Measurements from ENCODE around the gene DPPA5. TPM values are rescaled to one million over a fixed set of nuclear protein-coding genes. Genes with fewer than 3 reads are reported as not detected.
"Not testable (repeated sequence)": the region's sequence is repeated elsewhere in the genome, so short reads cannot be mapped to it uniquely, and the experiment has no call there.

Gene DPPA5, protein sequence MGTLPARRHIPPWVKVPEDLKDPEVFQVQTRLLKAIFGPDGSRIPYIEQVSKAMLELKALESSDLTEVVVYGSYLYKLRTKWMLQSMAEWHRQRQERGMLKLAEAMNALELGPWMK
- not detected for total RNA-seq

DNA sequence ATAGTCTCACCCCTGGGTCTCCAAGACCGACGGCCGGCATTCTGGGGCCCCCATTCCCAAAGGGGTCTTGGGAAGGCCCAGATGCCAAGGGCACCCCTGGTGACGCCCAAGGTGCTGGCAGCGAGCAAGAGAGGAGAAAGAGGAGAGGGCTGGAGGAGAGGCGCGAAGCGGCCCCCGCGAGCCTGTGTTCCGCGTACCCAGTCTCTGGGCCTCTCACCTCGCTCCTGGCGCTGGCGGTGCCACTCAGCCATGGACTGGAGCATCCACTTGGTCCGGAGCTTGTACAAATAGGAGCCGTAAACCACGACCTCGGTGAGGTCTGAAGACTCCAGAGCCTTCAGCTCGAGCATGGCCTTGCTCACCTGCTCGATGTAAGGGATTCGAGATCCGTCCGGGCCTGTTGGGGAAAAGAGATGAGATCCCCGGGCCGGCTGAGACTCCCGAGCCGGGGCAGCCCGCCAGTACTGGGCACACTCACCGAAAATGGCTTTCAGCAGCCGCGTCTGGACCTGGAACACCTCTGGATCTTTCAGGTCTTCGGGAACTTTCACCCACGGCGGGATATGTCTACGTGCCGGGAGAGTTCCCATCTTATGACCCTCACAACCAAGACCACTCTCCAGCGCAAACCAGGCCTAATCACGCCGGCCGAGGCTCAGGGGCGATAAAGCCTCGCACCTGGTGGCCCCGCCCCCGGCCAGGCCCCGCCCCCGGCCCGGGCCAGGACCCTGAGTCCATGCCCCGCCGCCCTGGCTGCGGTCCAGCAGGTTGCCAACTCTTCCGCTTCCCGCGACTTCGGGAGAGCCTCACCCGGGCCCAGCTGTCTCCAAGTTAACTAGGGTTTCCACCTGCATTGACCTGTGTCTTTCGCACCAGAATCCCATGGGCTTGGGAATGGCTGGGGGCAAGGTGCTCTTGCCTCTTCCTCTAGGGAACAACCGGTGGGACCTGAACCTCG, at the start of gene DPPA5:
Gene DPPA5, minus strand, starts transcription at position 641 of the 958 bp plus-strand sequence. Its CDS starts 51 bp downstream, at position 590.
- no peaks in the 10 kb centered on the region for H3K4me1 Mint-ChIP-seq
- ChIA-PET CTCF (no interaction called here), POLR2A (no interaction called here)
- ATAC-seq (no peak), DNase-seq (no peak)
- no peak within 1 kb of the TSS for H3K27ac Mint-ChIP-seq
- intact Hi-C loops (cut with DNase I, micrococcal nuclease), result no loop called here
- no peaks in the 10 kb centered on the region for H3K36me3 Mint-ChIP-seq (ENCODE audit: low read depth)
- no peaks in the 10 kb centered on the region for H3K9me3 Mint-ChIP-seq (ENCODE audit: low read depth)
- H3K27me3 Mint-ChIP-seq, result peaks cover 11% of the 10 kb centered on the region
- H3K4me3 Mint-ChIP-seq, result no peak within 1 kb of the TSS

DNA sequence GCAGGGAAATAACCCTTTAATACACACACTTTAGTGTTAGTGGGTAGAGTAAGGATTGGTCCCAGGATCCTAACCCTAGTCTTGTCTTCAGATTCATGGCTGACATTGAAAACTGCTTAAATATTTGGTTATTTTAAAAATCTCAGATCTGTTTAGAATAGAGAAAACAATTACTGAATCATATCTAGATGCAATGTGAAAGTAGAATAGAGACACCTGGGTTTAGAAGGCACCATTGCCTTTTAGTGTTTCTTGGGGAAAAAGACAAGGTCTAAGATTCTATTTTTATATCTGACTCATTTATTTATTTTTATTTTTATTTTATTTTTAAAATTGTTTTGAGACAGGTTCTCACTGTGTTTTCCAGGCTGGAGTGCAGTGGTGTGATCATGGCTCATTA, 46.6 kb upstream of the DPPA5 start:
- H3K9me3 Mint-ChIP-seq (ENCODE audit: low read depth), result no peaks in the 10 kb centered on the region
- POLR2A ChIA-PET, result no interaction called here
- CTCF ChIA-PET, result interaction anchor here (0.6 to 1.2 kb wide), 3 partner anchors 25 to 159 kb away, joined by 3 read pairs; no protein-coding TSS in a partner anchor
- H3K4me3 Mint-ChIP-seq, result no peak overlapping the region
- H3K27ac Mint-ChIP-seq, result no peak overlapping the region
- intact Hi-C loops (cut with DNase I, micrococcal nuclease), result no loop called here
- no peak for DNase-seq
- no peaks in the 10 kb centered on the region for H3K27me3 Mint-ChIP-seq
- no peaks in the 10 kb centered on the region for H3K4me1 Mint-ChIP-seq
- ATAC-seq, result no peak
- peaks cover 1% of the 10 kb centered on the region for H3K36me3 Mint-ChIP-seq (ENCODE audit: low read depth)

DNA sequence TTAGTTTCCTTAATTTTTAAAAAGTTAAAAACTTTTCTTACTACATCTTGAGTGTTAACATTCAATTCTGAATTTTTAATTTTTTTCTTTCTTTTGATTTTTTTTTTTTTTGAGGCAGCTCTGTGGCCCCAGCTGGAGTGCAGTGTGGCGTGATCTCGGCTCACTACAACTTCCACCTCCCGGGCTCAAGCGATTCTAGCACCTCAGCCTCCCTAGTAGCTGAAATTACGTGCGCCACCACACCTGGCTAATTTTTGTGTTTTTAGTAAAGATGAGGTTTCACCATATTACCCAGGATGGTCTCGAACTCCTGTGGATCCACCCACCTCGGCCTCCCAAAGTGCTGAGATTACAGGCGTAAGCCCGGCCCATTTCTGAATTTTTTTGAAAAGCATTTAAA, 41.8 kb upstream of the DPPA5 start:
- intact Hi-C loops (cut with DNase I, micrococcal nuclease), result no loop called here
- DNase-seq (no peak), ATAC-seq (no peak)
- Mint-ChIP-seq H3K4me1 (peaks cover 12% of the 10 kb centered on the region), H3K36me3 (ENCODE audit: low read depth) (no peaks in the 10 kb centered on the region), H3K4me3 (no peak overlapping the region), H3K27me3 (no peaks in the 10 kb centered on the region), H3K9me3 (ENCODE audit: low read depth) (no peaks in the 10 kb centered on the region), H3K27ac (no peak overlapping the region)
- ChIA-PET POLR2A (no interaction called here), CTCF (interaction anchor here (0.6 to 2.4 kb wide), 3 partner anchors 12 to 257 kb away, joined by 3 to 9 read pairs (median 7); partner anchors contain the start of gene SLC17A5)

DNA sequence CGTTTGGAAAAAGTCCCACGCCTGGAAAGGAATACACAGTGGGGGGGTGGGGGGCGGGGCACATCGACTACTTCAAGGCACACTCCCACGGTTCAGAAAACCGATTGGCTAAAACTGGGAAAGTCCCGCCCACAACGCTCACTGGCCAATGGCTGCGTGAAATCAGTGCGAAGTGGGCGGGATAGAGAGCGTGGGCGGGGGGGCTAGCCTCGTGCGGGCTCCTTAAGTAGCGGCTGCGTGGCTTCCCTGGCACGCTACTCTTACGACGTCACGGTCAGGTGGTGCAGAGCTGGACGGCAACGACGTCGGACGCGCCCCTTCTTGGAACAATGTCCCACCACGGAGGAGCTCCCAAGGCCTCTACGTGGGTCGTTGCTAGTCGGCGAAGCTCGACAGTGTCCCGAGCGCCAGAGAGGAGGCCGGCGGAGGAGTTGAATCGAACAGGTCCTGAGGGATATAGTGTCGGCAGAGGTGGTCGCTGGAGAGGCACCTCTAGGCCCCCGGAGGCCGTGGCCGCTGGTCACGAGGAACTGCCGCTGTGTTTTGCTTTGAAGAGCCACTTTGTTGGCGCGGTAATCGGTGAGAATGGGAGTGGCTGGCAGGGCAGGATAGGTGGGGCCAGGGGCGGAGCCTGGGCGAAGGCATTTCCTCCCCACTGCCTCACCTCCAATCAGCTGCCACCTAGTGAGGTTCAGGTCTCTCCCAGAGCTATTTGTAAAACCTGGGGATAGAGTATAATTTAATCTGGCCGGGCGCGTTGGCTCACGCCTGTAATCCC, 40.7 kb upstream of the DPPA5 start, which contains the start of gene DDX43:
Gene DDX43, plus strand, starts transcription at position 252 of the 778 bp plus-strand sequence. Its CDS starts 78 bp downstream, at position 330.
- peak within 1 kb of the TSS; percentile 92 for H3K27ac Mint-ChIP-seq

DNA sequence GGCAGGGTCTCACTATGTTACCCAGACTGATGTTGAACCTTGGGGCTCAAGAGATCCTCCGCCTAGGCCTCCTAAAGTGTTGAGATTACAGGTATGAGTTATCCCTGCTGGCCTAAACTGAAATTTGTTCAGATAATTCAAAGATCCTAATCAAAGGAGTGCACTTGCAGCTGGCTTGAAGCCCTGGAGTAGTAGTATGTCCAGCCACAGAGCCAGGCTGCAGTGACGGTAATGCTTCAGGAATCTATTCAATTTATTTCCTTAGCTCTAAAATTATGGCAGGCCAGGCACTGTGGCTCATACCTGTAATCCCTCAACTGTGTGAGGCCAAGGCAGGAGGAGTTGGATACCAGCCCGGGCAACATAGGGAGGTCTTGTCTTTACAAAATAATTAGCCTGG, 39.2 kb upstream of the DPPA5 start:
- H3K27me3 Mint-ChIP-seq, result no peaks in the 10 kb centered on the region
- peaks cover 14% of the 10 kb centered on the region for H3K4me1 Mint-ChIP-seq
- ChIA-PET POLR2A (no interaction called here), CTCF (no interaction called here)
- ATAC-seq, result no peak
- H3K36me3 Mint-ChIP-seq (ENCODE audit: low read depth), result no peaks in the 10 kb centered on the region
- H3K4me3 Mint-ChIP-seq, result no peak overlapping the region
- DNase-seq, result no peak
- intact Hi-C loops (cut with DNase I, micrococcal nuclease), result loop anchor here (5.0 kb wide), 2 partner anchors 81 to 771 kb away; partner anchors contain the start of gene KCNQ5 (in 1 of the 2)
- no peak overlapping the region for H3K27ac Mint-ChIP-seq
- H3K9me3 Mint-ChIP-seq (ENCODE audit: low read depth), result no peaks in the 10 kb centered on the region

More for the DNA sequence above, 40.7 kb upstream of the DPPA5 start, which contains the start of gene DDX43:
- Mint-ChIP-seq H3K36me3 (ENCODE audit: low read depth) (no peaks in the 10 kb centered on the region), H3K4me3 (peak within 1 kb of the TSS; percentile 76), H3K27me3 (no peaks in the 10 kb centered on the region), H3K4me1 (peaks cover 12% of the 10 kb centered on the region), H3K9me3 (ENCODE audit: low read depth) (no peaks in the 10 kb centered on the region)
- ChIA-PET POLR2A (interaction anchor here (0.6 to 1.3 kb wide), 2 partner anchors 57 to 86 kb away, joined by 3 to 4 read pairs; no protein-coding TSS in a partner anchor), CTCF (interaction anchor here (0.6 to 2.4 kb wide), 4 partner anchors 13 to 953 kb away, joined by 3 to 9 read pairs (median 6); partner anchors contain the start of gene SLC17A5)
- intact Hi-C loops (cut with DNase I, micrococcal nuclease), result loop anchor here (5.0 kb wide), 2 partner anchors 82 to 772 kb away; partner anchors contain the start of gene KCNQ5 (in 1 of the 2)
- peak; percentile 94 for ATAC-seq
- DNase-seq, result peak; percentile 78

DNA sequence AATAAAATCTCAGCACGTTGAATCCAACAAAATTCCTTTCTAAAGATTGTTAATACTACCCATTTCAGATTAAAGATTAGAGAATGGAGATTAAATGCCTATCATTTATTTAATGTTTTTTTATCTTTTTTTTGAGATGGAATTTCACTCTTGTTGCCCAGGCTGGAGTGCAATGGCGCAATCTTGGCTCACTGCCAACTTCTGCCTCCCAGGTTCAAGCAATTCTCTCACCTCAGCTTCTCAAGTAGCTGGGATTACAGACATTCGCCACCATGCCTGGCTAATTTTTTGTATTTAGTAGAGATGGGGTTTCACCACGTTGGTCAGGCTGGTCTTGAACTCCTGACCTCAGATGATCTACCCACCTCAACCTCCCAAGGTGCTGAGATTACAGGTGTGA, 38.1 kb upstream of the DPPA5 start:
- intact Hi-C loops (cut with DNase I, micrococcal nuclease), result loop anchor here (5.0 kb wide), 2 partner anchors 80 to 770 kb away; partner anchors contain the start of gene KCNQ5 (in 1 of the 2)
- H3K4me3 Mint-ChIP-seq; H3K36me3 Mint-ChIP-seq (ENCODE audit: low read depth); CTCF ChIA-PET; H3K27ac Mint-ChIP-seq; H3K9me3 Mint-ChIP-seq (ENCODE audit: low read depth); POLR2A ChIA-PET; H3K27me3 Mint-ChIP-seq; ATAC-seq: not testable (repeated sequence)
- DNase-seq, result peak; percentile 18
- peaks cover 14% of the 10 kb centered on the region for H3K4me1 Mint-ChIP-seq

DNA sequence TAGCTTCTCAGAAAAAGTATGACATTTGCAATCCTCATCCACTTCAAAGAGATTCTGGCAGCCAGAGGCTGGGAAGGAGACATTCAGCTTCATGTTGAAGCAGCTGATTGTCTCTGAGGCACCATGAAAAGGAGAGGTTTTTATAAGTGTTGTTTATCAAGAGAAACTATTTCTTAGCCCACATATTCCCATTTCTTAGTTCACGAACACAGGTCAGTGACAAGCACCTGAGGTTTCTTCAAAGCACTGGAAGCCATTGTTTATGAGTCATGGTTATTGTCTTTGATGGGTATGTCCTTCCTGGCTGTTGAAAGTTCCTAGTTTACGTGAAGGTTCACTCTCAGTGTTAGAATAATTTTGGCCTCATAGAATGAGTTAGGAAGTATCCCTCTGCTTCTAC, 37.6 kb upstream of the DPPA5 start:
- POLR2A ChIA-PET, result no interaction called here
- CTCF ChIA-PET, result no interaction called here
- no peak for ATAC-seq
- intact Hi-C loops (cut with DNase I, micrococcal nuclease), result loop anchor here (5.0 kb wide), 2 partner anchors 79 to 769 kb away; partner anchors contain the start of gene KCNQ5 (in 1 of the 2)
- H3K9me3 Mint-ChIP-seq (ENCODE audit: low read depth), result no peaks in the 10 kb centered on the region
- no peak for DNase-seq
- H3K4me1 Mint-ChIP-seq, result peaks cover 14% of the 10 kb centered on the region
- no peak overlapping the region for H3K27ac Mint-ChIP-seq
- no peaks in the 10 kb centered on the region for H3K27me3 Mint-ChIP-seq
- no peaks in the 10 kb centered on the region for H3K36me3 Mint-ChIP-seq (ENCODE audit: low read depth)
- no peak overlapping the region for H3K4me3 Mint-ChIP-seq

DNA sequence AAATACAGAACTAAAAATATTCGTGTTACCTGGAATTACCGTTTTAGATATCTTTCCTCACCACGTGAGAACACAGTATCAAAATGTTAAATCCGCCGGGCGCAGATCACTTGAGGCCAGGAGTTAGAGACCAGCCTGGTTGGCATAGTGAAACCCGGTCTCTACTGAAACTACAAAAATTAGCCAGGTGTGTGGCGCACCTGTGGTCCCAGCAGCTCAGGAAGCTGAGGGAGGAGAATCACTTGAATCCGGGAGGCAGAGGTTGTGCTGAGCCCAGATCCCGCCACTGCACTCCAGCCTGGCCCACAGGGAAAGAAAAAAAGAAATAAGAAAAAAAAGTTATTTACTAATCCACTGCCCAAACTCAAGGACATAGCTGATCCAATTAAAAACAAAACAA, 35.8 kb upstream of the DPPA5 start:
- Mint-ChIP-seq H3K9me3 (ENCODE audit: low read depth) (no peaks in the 10 kb centered on the region), H3K27ac (no peak overlapping the region), H3K4me1 (peaks cover 13% of the 10 kb centered on the region), H3K4me3 (no peak overlapping the region), H3K36me3 (ENCODE audit: low read depth) (no peaks in the 10 kb centered on the region), H3K27me3 (no peaks in the 10 kb centered on the region)
- no peak for DNase-seq
- ATAC-seq, result no peak
- ChIA-PET POLR2A (no interaction called here), CTCF (interaction anchor here (0.6 to 1.3 kb wide), 3 partner anchors 11 to 773 kb away, joined by 3 to 4 read pairs (median 3); no protein-coding TSS in a partner anchor)
- intact Hi-C loops (cut with DNase I, micrococcal nuclease), result loop anchor here (2.0 to 5.0 kb wide), 5 partner anchors 61 to 768 kb away; partner anchors contain the start of genes KCNQ5 (in 1 of the 2) and KHDC1 (in 1 of the 2)

DNA sequence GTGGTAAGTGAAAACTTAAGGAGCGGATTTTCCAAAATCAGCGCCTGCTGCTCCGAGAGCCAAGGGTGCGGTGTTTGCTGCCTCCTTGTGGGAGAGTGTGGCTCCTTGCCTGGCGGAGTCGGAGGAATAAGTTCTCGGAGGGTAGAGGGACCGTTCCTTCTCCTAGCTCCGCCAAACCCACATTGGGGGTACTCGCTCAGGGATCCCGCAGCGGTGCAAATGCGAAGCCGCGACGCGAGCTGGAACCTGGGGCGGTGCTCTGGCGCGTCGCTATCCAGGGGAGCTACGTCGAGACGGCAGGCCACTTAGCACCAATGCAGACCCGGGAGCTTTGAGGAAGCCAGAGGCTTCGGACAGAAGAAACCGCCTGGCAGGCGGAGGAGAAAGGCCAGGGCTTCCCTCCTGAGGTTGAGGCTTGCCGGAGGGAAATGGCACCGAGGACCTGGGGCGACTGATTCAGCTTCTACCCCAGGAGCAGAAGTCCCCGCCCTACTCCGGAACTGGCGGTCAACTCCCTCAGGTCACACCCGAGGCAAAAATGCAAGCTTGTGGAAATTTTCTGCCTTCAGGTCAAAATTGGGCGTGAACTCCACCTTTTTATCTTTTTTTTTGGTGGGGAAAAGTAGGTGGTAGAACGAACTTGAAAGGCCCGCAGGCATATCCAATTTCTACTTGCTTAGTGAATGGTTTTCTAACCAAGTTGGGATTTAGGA, 34.9 kb upstream of the DPPA5 start:
- intact Hi-C loops (cut with DNase I, micrococcal nuclease), result loop anchor here in 1 of 2 experiments (2.0 to 5.0 kb wide), 4 partner anchors 62 to 126 kb away; partner anchors contain the start of gene KHDC1
- no peaks in the 10 kb centered on the region for H3K36me3 Mint-ChIP-seq (ENCODE audit: low read depth)
- peak; percentile 73 for DNase-seq
- no peaks in the 10 kb centered on the region for H3K9me3 Mint-ChIP-seq (ENCODE audit: low read depth)
- H3K27ac Mint-ChIP-seq, result peak overlapping the region; percentile 51
- peak overlapping the region; percentile 76 for H3K4me3 Mint-ChIP-seq
- ChIA-PET CTCF (interaction anchor here (0.6 to 1.9 kb wide), 16 partner anchors 11 to 344 kb away, joined by 3 to 9 read pairs (median 4); partner anchors contain the start of gene MTO1), POLR2A (interaction anchor here (0.7 to 1.0 kb wide), 2 partner anchors 79 to 191 kb away, joined by 3 to 4 read pairs; no protein-coding TSS in a partner anchor)
- peak; percentile 86 for ATAC-seq
- H3K4me1 Mint-ChIP-seq, result peaks cover 11% of the 10 kb centered on the region
- H3K27me3 Mint-ChIP-seq, result no peaks in the 10 kb centered on the region

DNA sequence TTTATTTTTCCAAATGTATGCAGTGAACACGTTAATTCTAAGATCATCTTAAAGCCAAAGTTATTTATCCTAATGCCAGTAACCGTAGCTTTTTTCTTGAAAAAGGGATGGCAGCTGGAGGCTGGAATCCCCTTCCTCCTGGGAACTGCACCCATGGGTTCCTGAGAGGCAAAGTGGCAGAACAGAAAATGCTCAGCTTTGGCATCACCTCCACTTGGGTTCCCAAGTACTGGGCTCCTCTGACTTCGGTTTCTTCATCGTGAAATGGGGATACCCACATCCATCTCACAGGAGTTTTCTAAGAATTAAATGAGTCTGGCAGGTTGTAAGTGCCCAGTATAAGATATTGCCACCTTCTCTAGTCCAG, 34.3 kb upstream of the DPPA5 start:
- H3K4me1 Mint-ChIP-seq, result peaks cover 11% of the 10 kb centered on the region
- ATAC-seq (peak; percentile 23), DNase-seq (no peak)
- no peaks in the 10 kb centered on the region for H3K27me3 Mint-ChIP-seq
- H3K27ac Mint-ChIP-seq, result no peak overlapping the region
- H3K9me3 Mint-ChIP-seq (ENCODE audit: low read depth), result no peaks in the 10 kb centered on the region
- ChIA-PET POLR2A (no interaction called here), CTCF (interaction anchor here (0.7 to 1.9 kb wide), 14 partner anchors 10 to 249 kb away, joined by 3 to 9 read pairs (median 4); partner anchors contain the start of gene MTO1)
- peak overlapping the region; percentile 76 for H3K4me3 Mint-ChIP-seq
- H3K36me3 Mint-ChIP-seq (ENCODE audit: low read depth), result no peaks in the 10 kb centered on the region
- intact Hi-C loops (cut with DNase I, micrococcal nuclease), result loop anchor here in 1 of 2 experiments (2.0 to 5.0 kb wide), 4 partner anchors 62 to 126 kb away; partner anchors contain the start of gene KHDC1

Data from activated CD4-positive, alpha-beta T cell treated with anti-CD3 and anti-CD28 coated beads for 36 hours (primary cell).